ENCODE data around the gene UBE2N. TPM values are rescaled to one million over a fixed set of nuclear protein-coding genes. Genes with fewer than 3 reads are reported as not detected.
"Not testable (repeated sequence)": the region's sequence is repeated elsewhere in the genome, so short reads cannot be mapped to it uniquely, and the experiment has no call there.

UBE2N gene
- polyA plus RNA-seq, 1 donor: 91.4 TPM

DNA sequence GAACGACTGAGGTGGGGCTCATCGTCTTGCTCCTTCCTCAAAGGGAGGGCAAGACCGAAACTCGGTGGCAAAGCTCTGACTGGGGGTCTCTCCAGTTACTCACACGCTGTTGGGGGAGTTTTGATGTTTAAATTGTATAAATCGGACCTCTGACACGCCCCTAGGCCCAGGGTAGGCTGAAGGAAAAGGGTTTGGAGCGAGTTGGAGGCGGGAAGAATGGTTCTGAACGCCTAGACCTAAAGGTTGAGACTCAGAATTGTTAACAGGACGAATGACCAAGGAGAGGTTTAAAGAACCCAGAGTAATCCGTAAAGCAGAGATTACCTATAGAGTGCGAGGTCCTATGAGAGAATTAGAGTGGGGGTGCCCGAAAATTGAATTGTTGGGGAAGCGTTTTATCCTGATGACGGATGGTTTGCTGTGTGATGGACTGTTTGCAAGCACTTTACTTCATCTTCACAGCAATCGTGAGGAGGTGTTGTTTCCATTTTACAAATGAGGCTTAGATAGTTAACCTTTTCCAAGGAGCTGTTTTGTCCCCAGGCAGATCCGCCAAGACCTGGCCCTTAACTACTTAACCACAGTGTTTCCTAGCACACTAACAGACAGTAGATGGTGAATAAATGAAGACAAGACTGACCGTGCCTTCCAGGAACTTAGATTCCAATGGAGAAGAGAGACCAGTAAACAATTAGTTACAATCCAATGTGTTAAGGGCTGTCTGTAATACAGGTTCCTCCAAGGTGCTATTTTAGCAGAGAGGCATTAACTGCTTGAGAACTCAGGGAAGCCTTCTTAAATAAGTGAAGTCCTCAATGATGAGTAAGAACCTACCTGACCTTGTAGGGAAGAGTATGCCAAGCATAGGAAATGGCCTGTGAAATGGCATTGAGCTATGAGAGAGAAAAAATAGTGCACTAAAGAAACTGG is 929 bp upstream of the UBE2N start:
- DNase-seq: no peak

- DNase-seq: peak; percentile 32
Measured at GRCh38 chr12:93441081-93441616, 598 bp downstream of the UBE2N start.

- DNase-seq: no peak
Measured at GRCh38 chr12:93440043-93440835, 1.5 kb downstream of the UBE2N start.

GRCh38 chr12:93438266-93439050 is 3.3 kb downstream of the UBE2N start:
- no peak for DNase-seq

- DNase-seq: no peak
Measured at GRCh38 chr12:93434256-93434865, 7.4 kb downstream of the UBE2N start.

DNA sequence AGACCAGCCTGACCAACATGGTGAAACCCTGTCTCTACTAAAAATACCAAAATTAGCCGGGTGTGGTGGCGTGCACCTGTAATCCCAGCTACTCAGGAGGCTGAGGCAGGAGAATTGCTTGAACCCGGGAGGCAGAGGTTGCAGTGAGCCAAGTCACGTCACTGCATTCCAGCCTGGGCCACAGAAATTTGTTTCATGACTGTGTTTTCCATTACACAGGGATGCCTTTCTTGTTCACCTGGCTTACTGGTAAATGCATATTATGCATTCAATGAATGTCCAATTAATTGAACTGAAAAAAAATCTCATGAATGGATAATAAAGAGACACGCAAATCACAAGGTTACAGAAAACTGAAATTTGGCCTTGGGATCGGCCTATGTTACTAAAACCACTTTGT is 9.7 kb downstream of the UBE2N start:
- DNase-seq: not testable (repeated sequence)

GRCh38 chr12:93430280-93430679 is 11.5 kb downstream of the UBE2N start:
- no peak for DNase-seq

- no peak for DNase-seq
Measured at GRCh38 chr12:93429852-93430251, 11.9 kb downstream of the UBE2N start.

DNA sequence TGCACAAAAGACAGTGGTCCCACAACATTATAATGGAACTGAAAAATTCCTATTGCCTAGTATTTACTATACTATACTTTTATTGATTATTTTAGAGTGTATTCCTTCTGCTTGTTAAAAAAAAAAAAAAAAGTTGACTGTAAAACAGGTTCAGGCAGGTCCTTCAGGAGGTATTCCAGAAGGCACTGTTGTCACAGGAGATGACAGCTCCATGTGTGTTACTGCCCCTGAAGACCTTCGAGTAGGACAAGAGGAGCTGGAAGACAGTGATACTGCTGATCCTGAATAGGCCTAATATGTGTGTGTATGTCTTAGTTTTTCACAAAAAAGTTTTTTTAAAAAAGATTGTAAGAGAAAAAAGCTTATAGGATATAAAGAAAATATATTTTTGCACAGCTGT is 12.3 kb downstream of the UBE2N start:
- no peak for DNase-seq

DNA sequence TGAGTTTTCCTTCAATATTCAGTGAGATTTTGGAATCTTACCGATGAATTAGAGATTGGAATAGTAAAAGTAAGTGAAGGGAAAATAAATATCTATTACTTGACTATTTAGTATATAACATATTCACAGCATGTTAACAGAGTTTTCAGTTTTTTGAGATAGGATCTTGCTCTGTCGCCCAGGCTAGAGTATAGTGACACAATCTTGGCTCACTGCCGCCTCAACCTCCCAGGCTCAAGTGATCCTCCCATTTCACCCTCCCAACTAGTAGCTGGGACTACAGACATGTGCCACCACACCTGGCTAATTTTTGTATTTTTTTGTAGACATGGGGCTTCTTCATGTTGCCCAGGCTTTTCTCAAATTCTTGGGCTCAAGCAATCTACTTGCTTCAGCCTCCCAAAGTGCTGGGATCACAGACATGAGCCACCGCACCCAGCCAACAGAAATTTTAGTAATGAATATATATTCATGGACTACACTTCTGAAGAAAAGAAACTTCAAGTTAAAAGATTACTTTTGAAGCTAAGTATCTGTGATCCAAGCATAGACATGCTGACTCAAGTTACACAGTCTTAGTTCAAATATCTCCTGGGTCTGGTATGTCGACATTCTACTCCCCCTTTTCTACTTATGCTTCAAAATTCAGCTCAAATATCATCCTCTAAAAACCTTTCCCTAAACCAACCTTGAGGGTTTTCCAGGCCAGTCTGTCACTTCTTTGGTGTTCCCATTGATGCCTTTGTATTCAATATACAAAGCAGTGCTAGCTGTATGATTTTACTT is 13.8 kb downstream of the UBE2N start:
- DNase-seq: no peak

DNA sequence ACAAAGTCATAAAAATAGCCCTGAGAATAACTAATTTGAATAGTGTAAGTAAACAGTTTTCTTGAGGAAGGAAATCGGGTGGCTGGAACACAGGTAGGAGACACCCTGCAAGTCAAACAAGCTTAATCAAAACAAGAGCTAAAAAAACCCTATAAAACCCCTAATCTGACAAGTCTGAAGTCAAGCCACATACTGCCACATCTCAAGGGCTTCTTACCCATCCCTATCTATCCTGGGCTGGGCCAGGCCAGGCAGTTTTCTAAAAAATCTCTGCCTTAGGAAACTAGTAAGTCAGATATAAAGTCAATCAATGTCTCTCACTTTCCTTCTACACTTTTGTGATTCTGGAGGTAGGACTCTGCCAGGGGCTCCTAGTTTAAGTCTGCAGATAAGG is 15.3 kb downstream of the UBE2N start:
- no peak for DNase-seq

GRCh38 chr12:93425736-93426411 is 15.9 kb downstream of the UBE2N start:
- DNase-seq: no peak

- DNase-seq: no peak
Measured at GRCh38 chr12:93422050-93422449, 19.7 kb downstream of the UBE2N start.

DNA sequence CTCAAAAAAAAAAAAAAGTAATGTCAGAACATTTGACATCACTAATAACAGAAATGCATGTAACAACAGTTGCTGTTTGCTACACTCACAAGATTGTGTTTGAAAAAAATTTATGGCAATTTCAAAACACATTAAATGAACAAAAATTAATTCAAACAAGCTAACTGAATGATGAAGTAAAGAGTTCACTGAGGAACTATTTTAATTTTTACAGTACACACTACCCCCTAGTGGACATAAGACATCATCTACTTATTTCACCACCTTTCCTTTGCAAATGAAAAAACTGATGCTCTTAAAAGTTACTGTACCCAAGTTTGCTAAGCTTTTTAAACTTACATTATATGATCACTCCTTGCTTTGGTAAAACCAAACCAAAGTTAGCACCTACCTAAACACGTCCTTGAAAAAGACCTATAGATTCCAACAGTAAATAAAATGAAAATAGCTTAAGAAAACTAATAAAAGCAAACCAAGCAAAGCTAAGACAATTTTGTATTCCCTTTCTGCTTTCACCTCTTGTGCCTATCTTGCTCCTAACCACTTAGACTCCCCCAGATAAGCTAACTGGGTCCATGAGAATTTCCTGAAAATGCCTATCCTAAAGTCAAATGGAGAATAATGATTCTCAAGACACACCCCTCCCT is 22.2 kb downstream of the UBE2N start:
- DNase-seq: peak; percentile 48

- DNase-seq: no peak
Measured at GRCh38 chr12:93417967-93418480, 23.7 kb downstream of the UBE2N start.

DNA sequence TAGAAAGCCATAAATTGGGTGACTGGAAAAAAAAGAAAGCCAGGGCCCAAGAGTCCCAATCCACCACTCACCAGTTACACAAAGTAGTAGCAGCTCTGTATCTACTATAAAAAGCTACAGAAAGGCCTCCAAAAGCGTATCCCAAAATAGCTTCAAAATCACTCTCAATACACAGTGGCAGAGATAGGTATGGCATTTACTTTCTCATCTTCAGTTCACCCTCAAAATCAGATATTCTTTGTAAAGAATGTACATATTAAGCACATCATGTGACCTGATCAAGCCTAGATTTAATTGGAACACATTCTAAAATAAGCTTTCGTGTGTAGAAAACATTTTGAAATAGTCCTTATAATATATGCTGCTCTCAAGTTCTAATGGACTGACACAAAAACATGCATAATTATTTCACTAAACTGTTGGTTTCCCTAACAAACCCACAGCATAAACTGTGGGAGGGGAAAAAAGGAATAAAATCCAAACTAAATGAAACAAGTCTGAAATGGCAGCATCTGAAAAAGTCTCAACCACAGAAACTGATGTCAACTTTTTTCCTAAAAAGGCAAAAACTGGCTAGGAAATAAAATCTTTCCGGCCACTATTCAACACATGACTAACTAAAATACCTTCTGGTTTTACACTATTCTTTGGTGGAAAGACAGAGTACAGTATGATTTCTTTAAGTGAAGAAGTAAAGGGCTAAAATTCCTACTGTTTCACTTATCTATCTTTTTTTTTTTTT is 25.9 kb downstream of the UBE2N start:
- DNase-seq: no peak

DNA sequence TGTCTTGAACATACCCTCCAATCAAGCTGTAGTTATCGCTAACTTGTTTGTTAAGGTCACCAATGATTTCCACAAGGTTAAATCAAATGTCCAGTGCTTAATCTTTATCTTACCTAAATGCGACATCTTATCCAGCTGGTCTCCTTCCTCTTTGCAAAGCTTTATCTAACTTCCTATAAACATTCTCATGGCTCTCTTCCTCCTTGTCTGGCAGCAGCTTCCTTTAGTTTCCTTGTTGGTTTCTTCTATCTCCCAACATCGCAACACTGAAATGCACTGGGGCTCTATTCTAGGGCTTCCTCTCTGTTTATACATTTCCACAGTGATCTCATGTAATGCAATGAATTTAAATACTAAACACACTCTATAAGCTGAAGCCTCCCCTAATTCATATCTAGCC is 28.7 kb downstream of the UBE2N start:
- DNase-seq: no peak

GRCh38 chr12:93412396-93412795 is 29.4 kb downstream of the UBE2N start:
- not testable (repeated sequence) for DNase-seq

- DNase-seq: not testable (repeated sequence)
Measured at GRCh38 chr12:93411060-93411459, 30.7 kb downstream of the UBE2N start.

Measured in hindlimb muscle (tissue), 1 donor.